Pons (tissue), 1 donor: ENCODE data around the gene RNASEH1.

Experiments
- DNase-seq: peaks from one replicate; pipeline ENCODE4 v3.0.0-alpha.2; 2016; ENCODE audit warnings: low spot score

The RNASEH1 gene

DNA sequence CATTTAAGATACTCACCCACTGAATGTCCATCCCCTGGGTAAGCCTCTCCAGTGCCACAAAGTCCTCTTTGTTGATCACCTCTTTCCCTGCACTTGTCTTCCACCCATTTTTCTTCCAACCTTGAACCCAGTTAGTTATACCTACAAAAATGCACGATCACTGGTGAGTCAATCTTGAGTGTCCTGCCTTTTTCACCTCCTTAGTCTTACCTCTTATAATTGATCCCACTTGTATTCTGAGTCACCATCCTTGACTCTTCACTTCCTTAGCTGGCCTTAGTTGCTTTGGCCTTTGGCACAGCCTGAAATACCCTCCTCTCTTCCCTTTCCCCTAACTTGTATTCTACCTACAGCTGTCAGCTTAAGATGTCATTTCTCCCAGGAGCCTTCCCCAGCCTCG is 10.2 kb downstream of the RNASEH1 start:
- DNase-seq, result no peak

DNA sequence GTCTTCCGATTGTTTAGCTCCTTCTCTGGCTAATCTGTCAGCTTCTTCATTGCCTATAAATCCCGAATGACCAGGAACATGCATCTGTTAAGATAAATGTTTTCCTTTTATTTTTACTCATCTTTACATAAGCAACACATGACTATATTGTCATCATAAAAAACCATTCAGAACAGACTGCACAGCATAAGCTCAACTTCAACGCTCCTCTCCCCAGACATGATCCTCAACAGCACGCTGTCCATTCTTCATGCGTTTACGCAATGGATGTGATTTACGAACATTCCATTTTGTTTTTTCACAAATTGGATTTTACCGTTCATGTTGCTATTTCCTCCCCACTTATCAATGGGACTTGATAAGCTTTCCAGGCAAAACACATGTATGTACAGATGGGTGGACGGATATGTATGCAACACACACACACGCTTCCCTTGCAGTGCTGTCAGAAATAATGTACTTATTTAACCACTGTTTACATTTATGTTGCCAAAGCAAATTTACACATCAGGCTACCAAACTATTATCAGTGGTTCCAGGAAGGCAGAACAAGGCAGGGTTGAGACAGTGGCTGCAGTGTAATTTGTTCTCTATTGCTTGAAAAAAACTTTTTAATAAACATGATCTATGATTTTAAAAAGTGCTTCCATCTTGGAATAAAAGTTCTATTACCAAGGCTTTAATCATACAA is 12.2 kb downstream of the RNASEH1 start:
- no peak for DNase-seq

DNA sequence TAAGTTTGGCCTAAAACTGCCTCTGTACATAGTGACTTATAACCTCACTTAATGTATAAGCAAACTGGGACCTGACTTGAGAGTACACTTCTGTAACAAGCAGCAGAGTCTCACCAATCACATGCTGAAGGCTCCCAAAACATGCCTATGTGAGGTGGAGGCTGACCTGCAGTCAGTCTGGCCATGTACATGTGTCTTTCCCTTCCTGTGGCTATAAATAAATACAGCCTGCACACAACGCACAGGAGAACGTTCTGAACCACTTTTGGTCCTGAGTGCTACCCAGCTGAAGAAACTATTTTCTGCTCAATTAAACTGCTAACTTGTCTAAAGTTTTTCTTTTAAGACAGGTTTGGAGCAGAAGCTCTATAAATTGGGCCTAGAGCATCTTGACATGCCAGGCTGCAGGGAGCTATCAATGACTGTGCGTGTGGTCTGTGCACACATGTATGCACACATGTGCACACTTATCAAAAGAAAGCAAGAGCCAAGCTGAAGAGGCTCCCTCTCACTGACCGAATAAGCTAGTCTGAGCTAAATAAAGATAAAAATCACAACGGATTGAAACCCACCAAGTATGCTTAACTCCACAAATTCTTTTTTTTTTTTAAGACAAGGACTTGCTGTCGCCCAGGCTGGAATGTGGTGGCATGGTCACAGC is 15.0 kb downstream of the RNASEH1 start:
- DNase-seq, result no peak

DNA sequence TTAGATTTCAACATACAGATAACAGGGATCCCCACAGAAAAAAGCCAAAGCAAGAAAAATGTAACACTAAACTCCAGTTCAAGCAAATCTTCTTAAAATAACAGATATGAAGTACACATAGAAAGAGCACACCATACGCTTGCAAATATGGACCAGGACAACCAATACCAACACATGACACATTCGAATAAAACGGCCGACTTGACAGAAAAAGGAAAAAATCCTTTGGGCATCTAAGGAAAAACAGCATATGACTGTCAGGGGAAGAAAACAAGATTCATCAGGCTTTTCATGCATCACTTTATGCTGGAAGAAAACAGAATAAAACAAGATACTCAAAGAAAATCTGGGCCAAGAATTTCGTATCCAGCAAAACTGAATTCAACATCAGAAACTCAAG is 16.0 kb downstream of the RNASEH1 start:
- no peak for DNase-seq

DNA sequence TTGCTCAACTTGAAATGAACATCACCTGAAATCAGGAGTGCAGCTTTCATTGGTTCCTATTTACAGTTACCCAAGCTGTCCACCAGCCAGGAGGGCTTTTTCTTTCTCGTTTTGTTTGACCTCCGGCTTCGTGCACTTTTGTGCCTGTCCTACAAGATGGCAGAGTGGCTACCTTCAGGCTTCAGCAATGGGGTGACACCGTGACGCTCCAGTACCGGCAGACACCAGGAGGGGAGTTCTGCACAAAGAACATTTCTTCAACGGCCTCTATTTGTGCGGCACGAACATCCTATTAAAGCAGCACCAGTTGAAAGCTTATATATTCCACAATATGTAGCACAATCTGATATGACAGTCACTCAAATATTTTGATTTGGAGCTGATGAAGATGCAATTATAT is 18.3 kb downstream of the RNASEH1 start:
- DNase-seq, result no peak

DNA sequence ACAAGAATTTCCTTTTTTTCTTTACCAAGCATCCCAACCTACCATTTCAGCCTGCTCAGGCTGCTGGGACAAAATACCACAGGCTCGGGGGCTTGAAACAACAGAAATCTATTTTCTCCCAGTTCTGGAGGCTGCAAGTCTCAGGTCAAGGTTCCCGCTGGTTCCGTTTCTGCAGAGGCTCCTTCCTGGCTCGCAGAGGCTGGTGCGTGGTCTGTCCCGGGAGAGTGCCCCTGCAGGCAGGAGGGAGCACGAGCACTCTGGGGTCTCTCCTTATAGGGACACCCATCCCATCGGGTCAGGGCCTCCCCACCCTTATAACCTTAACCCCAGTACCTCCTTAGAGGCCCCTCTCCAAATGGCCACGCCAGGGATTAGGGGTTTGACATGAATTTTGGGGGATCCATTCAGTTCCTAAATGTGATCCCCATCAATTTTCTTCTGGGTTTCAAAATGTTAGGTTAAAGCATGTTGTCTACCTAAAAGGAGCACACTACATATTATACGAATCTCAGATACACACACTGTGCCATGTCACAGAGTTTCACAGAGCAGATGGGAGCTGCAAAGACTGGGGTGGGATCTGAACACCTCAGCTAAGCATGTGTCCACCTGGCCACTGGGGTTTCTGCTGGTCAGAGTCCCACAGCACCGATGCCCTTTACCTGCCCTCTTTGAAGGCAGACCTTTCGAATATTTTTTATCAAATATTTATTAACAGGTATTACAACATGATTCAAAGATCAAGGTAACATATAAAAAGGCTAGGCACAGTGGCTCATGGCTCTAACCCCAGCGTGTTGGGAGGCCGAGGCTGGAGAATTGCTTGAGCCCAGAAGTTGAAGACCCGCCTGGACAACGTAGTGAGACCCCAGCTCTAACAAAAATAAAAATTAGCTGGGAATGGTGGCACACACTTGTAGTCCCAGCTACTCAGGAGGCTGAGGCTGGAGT is 21.2 kb downstream of the RNASEH1 start:
- DNase-seq, result no peak

DNA sequence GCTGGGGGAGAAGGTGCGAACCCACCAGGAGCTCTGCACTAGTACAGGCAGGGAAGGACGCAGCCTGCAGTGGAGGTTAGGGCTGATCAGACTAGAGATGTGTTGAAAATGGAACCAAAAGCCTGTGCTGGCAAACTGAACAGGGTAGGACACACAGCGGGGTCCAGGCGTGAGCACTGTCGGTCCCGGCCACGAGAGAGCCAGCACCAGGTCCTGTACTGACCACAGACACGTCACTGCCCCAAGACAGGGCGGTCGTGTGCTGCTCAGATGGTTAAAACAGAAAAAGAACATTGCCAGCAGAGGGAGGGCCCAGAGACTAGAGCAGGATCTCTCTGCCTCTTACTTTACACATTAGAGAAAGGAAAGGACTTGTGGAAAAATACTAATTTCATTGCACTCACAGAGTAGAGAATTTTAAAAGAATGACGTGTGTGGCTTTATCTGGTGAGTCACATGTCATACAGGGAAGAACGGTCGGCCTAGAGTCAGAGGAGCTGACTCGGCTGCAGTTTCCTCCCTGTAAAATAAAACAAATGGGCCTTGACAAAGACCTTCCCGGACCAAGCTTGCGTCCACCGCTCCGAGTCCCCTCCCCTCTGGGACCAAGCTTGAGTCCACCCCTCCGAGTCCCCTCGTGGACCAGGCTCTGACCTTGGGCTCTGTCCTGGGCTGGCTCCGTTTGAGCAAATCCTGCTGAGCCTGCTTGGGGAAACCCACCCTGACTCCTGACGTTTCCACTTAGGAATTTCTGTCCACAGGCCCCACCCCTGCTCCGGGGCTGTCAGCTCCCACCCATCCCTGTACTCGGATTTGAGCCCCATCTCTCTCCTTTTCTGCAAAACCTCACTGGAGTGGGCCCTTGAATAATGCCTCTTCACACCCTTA is 22.1 kb downstream of the RNASEH1 start:
- DNase-seq, result peak; percentile 17

DNA sequence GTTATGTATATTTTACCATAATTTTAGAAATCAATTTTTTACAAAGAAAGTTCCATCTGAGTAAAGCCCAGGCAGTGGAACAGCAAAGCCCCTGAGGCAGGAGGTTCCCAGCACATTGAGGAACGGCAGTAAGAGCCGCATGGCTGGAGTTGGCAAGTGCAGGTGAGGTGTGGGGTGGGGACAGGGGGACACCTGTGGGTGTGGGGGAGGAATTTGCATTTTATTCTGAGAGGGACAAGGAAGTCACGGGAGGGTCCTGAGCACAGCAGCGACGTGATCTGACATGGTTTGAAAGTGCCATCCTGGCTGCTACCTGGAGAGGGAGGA is 22.7 kb downstream of the RNASEH1 start:
- no peak for DNase-seq

DNA sequence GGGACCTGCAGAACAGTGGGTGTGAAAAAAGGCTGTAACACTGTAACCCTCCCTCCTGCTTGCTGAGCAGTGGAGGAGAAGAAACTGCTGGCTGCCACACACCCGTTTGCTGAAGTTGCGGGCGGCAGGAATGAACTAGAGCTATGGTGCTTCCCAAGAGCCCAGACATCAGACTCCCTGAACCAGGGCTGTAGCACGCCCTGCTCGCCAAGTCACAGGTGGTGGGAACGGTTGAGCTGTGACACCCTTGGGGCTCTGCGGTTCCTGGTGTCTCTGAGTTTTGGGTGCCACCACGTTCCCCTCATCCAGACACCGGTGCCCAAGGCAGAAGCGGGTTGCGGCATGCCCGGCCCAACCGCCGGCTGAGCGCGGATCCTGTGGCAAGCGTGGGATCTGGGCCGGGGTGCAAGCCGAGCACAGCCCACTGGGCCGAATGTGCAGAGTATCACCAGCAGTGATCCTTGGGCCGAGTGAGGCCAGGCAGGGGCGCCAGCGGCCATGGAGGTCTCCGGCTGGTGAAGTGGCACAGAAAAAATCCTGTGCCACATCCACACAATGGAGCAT is 23.8 kb downstream of the RNASEH1 start:
- DNase-seq, result no peak

DNA sequence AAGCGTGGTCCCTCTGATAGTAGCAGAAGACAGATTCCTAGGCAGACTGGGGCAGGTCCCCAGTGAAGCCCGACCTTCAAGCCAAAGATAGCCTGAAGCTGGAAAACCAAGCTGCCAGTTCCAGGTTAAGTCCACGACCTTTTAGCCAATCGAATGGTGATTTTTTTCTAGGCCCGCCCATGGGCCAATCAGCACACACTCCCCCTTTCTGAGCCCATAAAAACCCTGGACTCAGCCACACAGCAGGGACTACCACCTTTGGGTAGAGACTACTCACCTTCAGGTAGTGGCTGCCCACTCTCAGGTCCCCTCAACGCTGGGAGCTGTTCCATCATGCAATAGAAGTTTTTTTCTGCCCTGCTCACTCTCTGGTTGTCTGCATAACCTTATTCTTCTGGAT is 24.3 kb downstream of the RNASEH1 start:
- DNase-seq, result no peak

DNA sequence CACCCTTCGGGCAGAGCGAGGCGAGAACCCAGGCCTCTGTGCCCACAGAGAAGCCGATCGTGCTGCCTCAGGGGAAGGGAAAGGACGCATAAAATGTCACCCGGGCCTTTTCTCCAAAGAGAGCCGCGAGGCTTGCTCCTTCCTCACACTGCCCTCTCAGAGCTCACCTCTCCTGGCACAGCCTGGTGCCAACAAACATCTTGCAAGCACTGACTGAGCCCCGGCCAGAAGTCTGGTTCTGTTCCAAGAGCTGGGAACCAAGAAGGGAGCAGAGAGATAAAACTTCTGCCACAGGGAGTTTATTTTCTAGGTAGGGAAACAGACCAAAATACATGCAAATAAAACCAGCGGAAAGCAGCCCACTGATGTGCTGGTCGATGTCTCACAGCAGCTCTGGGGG is 25.2 kb downstream of the RNASEH1 start:
- no peak for DNase-seq

DNA sequence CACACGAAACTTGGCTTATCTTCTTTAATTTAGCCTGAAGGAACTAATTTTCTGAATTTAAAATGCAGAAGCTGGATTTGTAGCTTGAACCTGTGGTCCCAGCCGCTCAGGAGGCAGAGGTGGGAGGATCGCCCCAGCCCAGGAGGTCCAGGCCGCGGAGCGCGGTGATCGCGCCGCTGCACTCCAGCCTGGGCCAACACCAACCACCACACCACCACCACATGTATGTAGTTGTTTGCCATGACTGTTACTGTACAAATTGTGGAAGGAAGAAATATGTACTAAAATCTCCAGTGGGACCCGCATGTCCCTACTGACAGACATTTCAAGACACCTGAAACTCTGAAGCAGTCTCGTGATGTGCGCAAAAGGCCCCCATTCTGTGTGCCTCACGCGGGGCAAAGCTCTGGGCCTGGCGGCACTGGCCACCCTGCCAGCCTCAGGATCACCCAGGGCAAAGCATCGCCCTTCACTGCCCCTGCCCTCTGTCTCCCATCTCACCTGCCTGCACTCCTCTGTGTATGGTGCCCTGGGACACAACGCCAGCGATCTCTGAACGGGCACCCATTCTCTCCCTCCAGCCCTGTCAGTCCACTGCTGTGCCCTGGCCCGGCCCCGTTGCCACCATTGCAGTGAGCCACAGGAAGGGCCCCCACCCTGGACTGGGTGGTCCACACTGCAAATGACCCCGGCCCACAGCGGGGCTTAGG is 28.7 kb downstream of the RNASEH1 start:
- no peak for DNase-seq

DNA sequence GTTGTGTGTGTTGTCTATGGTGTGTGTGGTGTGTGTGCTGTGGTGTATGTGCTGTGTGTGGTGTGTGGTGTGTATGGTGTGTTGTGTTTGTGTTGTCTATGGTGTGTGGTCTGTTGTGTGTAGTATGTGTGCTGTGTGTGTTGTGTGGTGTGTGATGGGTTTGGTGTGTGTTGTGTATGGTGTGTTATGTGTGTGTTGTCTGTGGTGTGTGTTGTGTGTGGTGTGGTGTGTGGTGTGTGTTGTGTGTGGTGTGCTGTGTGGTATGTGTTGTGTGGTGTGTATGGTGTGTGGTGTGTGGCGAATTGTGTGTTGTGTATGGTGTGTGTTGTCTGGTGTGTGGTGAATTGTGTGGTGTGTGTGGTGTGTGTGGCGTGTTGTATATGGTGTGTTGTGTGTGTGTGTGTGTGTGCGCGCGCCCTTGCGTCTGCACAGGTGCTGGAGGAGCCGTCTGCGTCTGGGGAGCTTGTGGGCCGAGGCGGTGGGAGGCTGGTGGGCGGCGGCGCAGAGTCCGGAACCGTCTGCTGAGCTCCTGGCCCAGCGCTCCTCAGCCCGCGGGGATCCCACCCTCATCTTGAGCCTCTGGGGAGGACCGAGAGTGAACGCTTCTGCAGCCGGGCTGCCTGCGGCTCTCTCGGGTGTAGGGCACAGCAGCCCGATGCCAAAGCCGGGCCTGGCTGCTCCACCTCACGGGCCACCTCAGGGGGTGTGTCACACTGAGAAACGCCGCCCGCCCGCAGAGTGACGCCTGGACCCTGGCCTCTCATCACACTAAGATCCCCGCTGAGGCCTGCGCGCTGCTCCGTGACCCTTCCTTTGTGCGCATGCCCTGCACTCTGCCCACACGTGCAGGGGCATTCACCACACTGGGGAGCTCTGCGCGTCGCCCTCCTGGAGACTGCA is 30.0 kb downstream of the RNASEH1 start:
- DNase-seq, result no peak

DNA sequence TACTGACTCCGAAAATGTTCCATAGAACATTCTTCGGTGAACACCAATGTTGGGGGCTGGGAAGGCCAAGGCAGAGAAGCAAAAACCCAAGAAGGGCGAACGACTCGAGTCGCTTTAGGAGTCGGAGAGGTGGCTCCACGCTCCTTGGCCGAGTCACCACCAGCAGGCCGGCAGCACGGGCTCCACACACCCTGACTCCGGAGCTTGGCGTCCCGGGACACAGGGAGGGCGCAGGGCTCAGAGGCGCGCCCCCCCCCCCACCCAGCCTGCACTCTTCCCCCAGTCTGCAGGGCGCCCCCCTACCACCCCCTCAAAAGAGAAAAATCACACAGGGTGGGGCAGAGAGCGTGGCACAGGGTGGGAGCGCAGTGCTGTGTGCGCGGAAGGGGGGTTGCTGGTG is 31.3 kb downstream of the RNASEH1 start:
- no peak for DNase-seq

DNA sequence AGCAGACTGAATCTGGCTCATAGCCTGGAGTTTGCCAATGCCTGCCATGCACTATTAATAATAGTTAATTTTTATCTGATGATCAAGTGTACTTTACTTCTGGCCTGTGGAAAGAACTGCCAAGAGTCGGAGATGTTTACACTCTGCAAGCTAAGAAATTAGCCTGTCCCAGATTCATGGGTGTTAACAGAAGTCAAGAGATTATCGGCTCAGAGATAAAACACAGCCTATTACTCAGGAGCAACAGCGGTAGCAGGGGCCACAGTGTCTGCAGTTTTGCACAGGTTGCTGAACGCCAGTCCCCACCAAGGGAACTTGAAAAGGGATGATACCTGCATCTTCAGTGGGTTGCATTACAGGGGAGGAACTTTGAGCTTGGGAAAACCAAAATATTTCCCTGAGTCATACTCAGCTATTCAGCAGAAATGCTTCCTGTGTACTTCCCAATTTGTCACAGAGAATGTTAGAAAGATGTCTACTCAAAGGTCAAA is 34.5 kb downstream of the RNASEH1 start:
- DNase-seq, result no peak

DNA sequence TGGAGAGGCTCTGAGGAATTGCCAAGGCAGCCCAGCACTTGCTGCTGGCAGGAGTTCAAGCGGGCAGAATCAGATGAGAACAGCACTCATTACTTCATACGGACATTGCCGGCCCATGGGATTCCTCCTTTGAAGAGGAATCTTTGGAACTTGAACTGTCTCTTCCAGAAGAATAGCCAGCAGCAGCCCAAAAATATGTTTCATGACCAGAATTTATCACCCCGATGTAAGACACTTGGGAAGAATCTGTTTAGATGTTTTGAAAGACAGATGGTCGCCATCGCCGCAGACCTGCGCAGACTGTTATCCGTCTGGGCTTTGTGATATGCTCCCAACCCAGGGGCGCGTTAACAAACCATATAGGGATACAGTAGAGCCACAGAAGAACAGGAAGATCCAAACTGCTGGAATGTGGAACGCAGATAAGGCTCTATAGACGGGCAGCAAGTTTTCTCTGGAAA is 35.1 kb downstream of the RNASEH1 start:
- no peak for DNase-seq

DNA sequence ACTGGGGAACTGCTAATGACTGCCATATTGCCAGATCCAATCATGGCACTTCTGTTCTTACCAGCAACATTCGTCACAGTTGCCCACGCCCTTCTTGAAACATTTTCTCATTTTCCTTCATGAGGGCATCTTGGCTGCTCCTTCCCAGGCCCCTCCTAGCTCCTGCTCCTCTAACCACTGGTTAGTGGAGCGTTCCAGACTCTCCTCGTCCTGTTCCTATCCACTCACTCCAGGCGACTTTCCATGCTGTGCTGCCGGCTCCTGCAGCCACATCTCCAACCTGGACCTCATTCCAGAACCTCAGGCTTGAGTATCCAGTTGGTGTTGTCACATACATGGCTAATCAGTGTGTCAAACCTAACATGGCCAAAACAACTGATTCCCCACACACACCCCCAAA is 37.5 kb downstream of the RNASEH1 start:
- no peak for DNase-seq

DNA sequence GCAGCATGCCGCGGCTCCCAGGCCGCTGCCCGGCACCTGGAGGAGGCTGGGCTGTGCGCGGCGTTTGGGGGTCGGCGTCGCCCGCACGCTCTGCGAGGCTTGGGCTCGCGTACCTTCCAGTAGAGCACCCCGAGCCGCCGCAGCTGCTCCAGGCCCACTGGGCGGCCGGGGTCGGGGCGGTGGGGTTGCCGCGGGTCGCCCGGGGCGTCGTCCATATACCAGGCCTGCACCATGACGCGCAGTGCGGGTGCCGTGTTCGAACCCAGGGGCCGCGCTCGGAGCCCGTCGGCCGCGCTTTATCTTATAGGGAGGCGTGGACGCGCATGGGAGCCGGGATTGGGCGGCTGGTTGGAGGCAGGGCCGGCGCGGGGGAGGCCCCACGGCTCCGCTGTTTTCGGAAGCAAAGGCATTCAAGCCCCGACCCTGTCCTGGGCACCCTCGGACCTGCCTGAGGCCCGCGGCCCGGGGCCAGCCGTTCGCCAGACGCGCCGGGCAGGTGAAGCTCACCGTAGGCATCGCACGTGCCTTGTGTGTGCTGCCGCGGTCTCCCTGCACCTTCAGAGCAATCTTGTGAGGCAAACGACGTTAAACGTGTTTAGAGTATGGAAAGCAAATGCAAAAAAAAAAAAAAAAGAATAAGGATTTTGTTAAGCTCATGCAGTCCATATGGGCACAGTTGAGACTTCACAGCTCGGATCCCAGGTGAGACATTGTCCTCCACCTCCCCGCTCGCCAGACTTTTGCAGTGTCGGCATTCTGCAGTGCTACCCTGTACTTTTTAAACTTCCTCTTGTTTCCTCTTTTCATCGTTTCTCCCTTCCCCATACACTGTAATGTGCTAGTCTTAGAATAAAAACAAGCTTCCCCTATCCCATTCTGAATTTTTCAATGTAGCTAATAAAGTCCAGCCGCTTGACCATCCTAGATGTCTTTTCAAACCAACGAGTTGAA is 38.6 kb downstream of the RNASEH1 start, which contains the start of gene ADI1:
Gene ADI1, minus strand, starts transcription at position 277 of the 951 bp plus-strand sequence. Its CDS starts 44 bp downstream, at position 233.
- DNase-seq, result peak; percentile 61
